Stimulated activated naive CD8-positive, alpha-beta T cell treated with anti-CD3 and anti-CD28 coated beads, Interleukin-15, Interleukin-2, amounts not matched to agents 100 ng/mL and 50 ng/mL, for 24 hours (primary cell): ENCODE results near the gene RASGRP4.

Experiments
- H3K27ac Mint-ChIP-seq: one replicate; pipeline ENCODE4 v1.8.0; 2021; ENCODE audit warnings: mild to moderate bottlenecking, mixed read lengths
- H3K27me3 Mint-ChIP-seq: one replicate; pipeline ENCODE4 v1.8.0; 2021; ENCODE audit warnings: mixed read lengths
- H3K36me3 Mint-ChIP-seq: one replicate; pipeline ENCODE4 v1.8.0; 2021; ENCODE audit warnings: low read depth, mixed read lengths
- H3K4me1 Mint-ChIP-seq: one replicate; pipeline ENCODE4 v1.8.0; 2021; ENCODE audit warnings: low read depth, mixed read lengths
- H3K4me3 Mint-ChIP-seq: one replicate; pipeline ENCODE4 v1.8.0; 2021; ENCODE audit warnings: mild to moderate bottlenecking, mixed read lengths
- H3K9me3 Mint-ChIP-seq: one replicate; pipeline ENCODE4 v1.8.0; 2021; ENCODE audit warnings: mixed read lengths

Gene RASGRP4

GRCh38 chr19:38453596-38453995, 27.6 kb upstream of the RASGRP4 start:
- Mint-ChIP-seq H3K9me3 (no peaks in the 10 kb centered on the region), H3K4me1 (no peaks in the 10 kb centered on the region), H3K27ac (no peak overlapping the region), H3K4me3 (no peak overlapping the region), H3K27me3 (no peaks in the 10 kb centered on the region), H3K36me3 (no peaks in the 10 kb centered on the region)

DNA sequence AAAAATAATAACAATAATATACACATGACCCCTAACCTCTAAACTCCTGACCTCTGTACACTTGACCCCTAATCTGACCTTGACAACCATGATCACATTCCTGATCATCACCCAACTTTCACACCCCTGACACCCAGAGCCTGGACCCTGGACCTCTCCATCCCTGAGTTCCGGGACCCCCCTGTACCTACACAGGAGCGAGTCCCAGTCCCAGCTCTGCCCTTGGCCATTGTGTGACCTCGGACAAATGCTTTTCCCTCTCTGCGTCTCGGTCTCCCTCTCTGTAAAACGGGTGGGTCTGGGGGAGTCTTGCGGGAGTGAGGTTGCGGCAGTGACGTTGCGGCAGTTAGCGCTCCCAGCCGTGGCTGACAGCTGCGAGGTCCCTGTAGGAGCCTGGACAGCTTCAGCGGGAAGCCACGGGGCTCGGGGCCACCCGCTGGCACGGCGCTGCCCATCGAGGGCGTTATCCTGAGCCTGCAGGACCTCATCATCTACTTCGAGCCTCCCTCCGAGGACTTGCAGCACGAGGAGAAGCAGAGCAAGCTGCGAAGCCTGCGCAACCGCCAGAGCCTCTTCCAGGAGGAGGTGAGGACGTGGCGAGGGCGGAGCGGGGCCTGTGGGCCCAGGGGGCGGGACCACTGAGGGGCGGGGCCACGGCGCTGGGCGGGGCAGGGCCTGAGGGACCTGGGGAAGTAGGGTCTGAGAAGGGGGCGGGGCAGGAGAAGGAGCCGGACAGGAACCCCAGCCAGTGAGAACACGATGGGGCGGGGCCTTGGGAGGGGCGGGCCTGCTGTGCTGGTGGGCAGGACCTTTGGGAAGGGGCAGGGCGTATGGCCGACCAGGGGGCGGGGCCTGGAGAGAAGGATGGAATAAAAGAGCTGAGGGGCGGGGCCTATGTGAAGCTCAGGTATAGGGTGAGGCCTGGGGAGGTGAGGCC, 26.7 kb upstream of the RASGRP4 start:
- H3K27me3 Mint-ChIP-seq, result no peaks in the 10 kb centered on the region
- no peaks in the 10 kb centered on the region for H3K9me3 Mint-ChIP-seq
- H3K27ac Mint-ChIP-seq, result no peak overlapping the region
- H3K4me3 Mint-ChIP-seq, result no peak overlapping the region
- H3K36me3 Mint-ChIP-seq, result no peaks in the 10 kb centered on the region
- H3K4me1 Mint-ChIP-seq, result no peaks in the 10 kb centered on the region

DNA sequence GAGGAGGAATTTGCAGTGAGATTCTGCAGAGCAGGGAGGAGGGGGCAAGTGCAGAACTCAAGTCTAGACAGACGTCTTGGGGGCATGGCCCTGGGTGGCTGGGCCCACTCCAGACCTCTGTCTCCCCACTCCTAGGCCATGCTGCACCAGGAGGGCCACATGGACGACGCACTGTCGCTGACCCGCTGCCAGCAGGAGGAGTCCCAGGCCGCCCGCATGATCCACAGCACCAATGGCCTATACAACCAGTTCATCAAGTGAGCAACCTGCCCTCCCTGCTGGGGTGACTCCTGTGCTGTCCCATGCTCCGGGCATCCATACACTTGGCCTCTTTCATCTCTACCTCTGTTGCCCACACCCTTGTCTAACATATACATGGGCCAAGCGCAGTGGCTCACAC, 25.6 kb upstream of the RASGRP4 start:
- no peaks in the 10 kb centered on the region for H3K36me3 Mint-ChIP-seq
- H3K27ac Mint-ChIP-seq, result no peak overlapping the region
- H3K27me3 Mint-ChIP-seq, result no peaks in the 10 kb centered on the region
- no peak overlapping the region for H3K4me3 Mint-ChIP-seq
- no peaks in the 10 kb centered on the region for H3K9me3 Mint-ChIP-seq
- no peaks in the 10 kb centered on the region for H3K4me1 Mint-ChIP-seq

GRCh38 chr19:38451036-38451435, 25.0 kb upstream of the RASGRP4 start:
- H3K36me3 Mint-ChIP-seq, result no peaks in the 10 kb centered on the region
- no peak overlapping the region for H3K4me3 Mint-ChIP-seq
- no peaks in the 10 kb centered on the region for H3K9me3 Mint-ChIP-seq
- no peak overlapping the region for H3K27ac Mint-ChIP-seq
- H3K27me3 Mint-ChIP-seq, result no peaks in the 10 kb centered on the region
- H3K4me1 Mint-ChIP-seq, result no peaks in the 10 kb centered on the region

DNA sequence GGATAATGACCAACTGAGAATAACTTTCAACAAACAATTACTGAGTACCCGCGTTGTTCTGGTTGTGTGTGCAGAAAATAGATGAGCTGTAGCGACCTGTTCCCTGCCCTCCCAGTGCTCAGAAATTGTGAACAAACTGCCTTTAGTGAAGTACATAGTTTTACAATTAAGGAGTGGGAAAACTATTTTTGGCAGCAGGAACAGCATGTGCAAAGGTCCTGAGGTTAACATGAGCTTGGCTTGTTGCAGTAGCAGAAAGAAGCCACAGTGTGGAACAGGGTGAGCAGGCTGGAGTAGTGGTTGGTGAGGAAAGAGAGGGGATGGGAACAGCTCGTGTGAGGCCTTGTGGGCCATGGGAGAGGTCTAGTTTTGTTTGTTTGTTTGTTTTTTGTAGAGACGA, 23.5 kb upstream of the RASGRP4 start:
- Mint-ChIP-seq H3K36me3 (no peaks in the 10 kb centered on the region), H3K27me3 (no peaks in the 10 kb centered on the region), H3K4me1 (no peaks in the 10 kb centered on the region), H3K9me3 (no peaks in the 10 kb centered on the region), H3K4me3 (no peak overlapping the region), H3K27ac (no peak overlapping the region)

DNA sequence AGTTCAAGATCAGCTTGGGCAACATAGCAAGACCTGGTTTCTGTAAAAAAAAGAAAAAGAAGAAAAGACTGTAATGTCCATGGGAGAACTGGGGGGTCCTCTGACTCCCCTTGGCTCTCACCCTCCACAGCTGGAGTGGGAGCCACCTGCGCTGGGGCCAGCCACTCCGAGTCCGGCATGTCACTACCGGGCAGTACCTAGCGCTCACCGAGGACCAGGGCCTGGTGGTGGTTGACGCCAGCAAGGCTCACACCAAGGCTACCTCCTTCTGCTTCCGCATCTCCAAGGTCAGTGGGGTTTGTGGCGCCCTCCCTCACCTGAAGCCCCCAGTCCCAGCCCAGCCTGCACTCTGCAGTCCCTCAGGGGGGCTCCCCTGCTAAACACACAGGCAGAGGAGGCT, 22.2 kb upstream of the RASGRP4 start:
- no peaks in the 10 kb centered on the region for H3K36me3 Mint-ChIP-seq
- no peaks in the 10 kb centered on the region for H3K9me3 Mint-ChIP-seq
- H3K4me3 Mint-ChIP-seq, result no peak overlapping the region
- H3K4me1 Mint-ChIP-seq, result no peaks in the 10 kb centered on the region
- no peak overlapping the region for H3K27ac Mint-ChIP-seq
- no peaks in the 10 kb centered on the region for H3K27me3 Mint-ChIP-seq

DNA sequence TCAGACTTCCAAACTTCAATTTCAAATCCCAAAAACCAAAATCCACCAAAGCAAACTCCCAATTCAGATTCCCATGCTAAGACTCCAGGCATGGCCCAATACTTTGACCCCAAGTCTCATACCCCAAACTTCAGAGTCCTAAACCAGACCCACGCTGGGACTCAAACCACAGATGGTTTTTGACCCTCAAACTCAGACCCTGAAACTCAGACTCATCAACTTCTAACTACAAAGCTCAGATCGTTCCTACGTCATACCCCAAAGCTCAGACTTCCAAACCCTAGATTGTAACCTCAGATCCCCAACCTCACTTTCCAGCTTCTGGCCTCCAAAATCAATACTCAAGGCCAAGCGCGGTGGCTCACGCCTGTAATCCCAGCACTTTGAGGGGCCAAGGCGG, 19.3 kb upstream of the RASGRP4 start:
- no peak overlapping the region for H3K4me3 Mint-ChIP-seq
- H3K4me1 Mint-ChIP-seq, result no peaks in the 10 kb centered on the region
- no peaks in the 10 kb centered on the region for H3K27me3 Mint-ChIP-seq
- no peaks in the 10 kb centered on the region for H3K9me3 Mint-ChIP-seq
- H3K36me3 Mint-ChIP-seq, result no peaks in the 10 kb centered on the region
- H3K27ac Mint-ChIP-seq, result no peak overlapping the region

DNA sequence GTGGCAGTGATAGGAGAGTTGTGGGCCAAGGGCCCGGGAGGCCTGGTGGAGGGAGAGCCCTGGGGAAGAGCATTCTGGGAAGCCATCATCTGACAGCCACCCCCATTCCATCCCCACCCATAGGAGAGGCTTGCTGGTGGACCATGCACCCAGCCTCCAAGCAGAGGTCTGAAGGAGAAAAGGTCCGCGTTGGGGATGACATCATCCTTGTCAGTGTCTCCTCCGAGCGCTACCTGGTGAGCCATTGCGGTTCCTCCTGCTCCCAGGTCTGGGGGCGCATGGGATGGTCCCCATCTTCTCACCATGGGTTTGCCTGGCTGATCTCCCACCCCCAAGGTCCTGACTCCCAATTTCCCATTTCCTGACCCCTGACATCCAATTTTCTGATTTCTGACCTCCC, 18.0 kb upstream of the RASGRP4 start:
- no peaks in the 10 kb centered on the region for H3K4me1 Mint-ChIP-seq
- H3K27me3 Mint-ChIP-seq, result no peaks in the 10 kb centered on the region
- H3K9me3 Mint-ChIP-seq, result no peaks in the 10 kb centered on the region
- no peak overlapping the region for H3K4me3 Mint-ChIP-seq
- no peaks in the 10 kb centered on the region for H3K36me3 Mint-ChIP-seq
- no peak overlapping the region for H3K27ac Mint-ChIP-seq

DNA sequence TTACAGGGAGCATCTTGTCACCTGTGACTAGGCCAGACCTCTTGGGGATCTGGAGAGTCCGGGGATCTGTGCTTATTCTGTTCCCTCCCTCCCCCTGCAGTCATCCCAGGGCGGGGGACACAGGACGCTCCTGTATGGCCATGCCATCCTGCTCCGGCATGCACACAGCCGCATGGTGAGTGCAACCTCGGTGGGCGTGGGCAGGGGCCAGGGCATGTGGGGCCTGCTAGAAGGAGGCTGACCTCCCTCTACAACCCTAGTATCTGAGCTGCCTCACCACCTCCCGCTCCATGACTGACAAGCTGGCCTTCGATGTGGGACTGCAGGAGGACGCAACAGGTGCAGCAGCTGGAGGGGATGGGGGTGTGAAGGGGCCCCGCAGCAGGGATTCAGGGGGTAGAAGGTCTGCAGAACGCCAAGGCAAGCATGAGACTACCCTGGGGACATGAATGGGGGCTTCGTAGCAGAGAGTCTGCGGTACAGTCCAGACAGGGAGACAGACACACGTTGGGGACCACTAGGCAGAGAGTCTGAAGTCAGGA, 17.5 kb upstream of the RASGRP4 start:
- H3K27ac Mint-ChIP-seq, result no peak overlapping the region
- no peak overlapping the region for H3K4me3 Mint-ChIP-seq
- H3K4me1 Mint-ChIP-seq, result no peaks in the 10 kb centered on the region
- H3K27me3 Mint-ChIP-seq, result no peaks in the 10 kb centered on the region
- no peaks in the 10 kb centered on the region for H3K36me3 Mint-ChIP-seq
- H3K9me3 Mint-ChIP-seq, result no peaks in the 10 kb centered on the region

DNA sequence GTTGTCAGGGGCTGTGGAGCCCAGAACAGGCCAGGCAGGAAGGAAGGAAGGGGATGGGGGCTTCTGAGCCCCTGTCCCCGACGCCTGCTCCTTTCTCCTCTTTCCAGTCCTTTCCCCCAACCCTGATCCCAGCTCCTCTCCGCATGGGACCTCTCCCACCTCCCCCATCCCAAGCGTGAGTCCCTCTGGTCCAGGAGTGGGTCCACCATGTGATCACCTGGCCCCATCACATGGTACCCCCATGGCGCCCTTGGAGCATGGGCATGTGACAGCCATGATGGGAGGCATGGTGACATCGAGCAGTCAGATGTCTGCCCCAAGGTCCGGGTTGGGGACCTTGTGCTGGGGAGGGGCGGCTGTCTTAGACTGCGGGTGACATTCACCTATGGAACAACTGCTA, 16.7 kb upstream of the RASGRP4 start:
- peaks cover 4% of the 10 kb centered on the region for H3K27me3 Mint-ChIP-seq
- H3K4me1 Mint-ChIP-seq, result no peaks in the 10 kb centered on the region
- no peak overlapping the region for H3K4me3 Mint-ChIP-seq
- no peaks in the 10 kb centered on the region for H3K9me3 Mint-ChIP-seq
- no peak overlapping the region for H3K27ac Mint-ChIP-seq
- H3K36me3 Mint-ChIP-seq, result no peaks in the 10 kb centered on the region

- H3K9me3 Mint-ChIP-seq, result no peaks in the 10 kb centered on the region
Observed at GRCh38 chr19:38441657-38442348, 15.8 kb upstream of the RASGRP4 start.

DNA sequence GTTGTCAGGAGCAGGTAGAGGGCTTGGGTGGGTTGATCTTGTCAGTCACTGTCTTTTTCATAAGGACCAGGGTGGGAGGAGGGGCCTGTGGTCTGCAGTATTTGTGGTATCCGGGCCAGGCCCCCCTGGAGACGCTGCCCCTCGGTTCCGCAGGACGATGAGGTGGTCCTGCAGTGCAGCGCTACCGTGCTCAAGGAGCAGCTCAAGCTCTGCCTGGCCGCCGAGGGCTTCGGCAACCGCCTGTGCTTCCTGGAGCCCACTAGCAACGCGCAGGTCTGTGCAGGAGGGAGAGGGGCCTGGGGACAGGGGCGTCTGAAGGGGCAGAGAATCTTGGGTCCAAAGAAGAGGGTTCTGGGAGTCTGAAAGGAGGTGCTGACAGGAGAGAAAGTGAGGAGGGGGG, 14.6 kb upstream of the RASGRP4 start:
- no peaks in the 10 kb centered on the region for H3K36me3 Mint-ChIP-seq
- H3K4me3 Mint-ChIP-seq, result no peak overlapping the region
- H3K9me3 Mint-ChIP-seq, result no peaks in the 10 kb centered on the region
- H3K27me3 Mint-ChIP-seq, result peaks cover 4% of the 10 kb centered on the region
- H3K4me1 Mint-ChIP-seq, result no peaks in the 10 kb centered on the region
- no peak overlapping the region for H3K27ac Mint-ChIP-seq

More at GRCh38 chr19:38441657-38442348, 15.8 kb upstream of the RASGRP4 start:
- Mint-ChIP-seq H3K27ac (no peak overlapping the region), H3K36me3 (no peaks in the 10 kb centered on the region), H3K27me3 (peaks cover 4% of the 10 kb centered on the region), H3K4me3 (no peak overlapping the region), H3K4me1 (no peaks in the 10 kb centered on the region)

- Mint-ChIP-seq H3K9me3 (no peaks in the 10 kb centered on the region), H3K4me1 (peaks cover 12% of the 10 kb centered on the region), H3K27ac (no peak overlapping the region), H3K27me3 (peaks cover 18% of the 10 kb centered on the region), H3K36me3 (no peaks in the 10 kb centered on the region), H3K4me3 (no peak overlapping the region)
Observed at GRCh38 chr19:38437917-38438316, 11.9 kb upstream of the RASGRP4 start.

DNA sequence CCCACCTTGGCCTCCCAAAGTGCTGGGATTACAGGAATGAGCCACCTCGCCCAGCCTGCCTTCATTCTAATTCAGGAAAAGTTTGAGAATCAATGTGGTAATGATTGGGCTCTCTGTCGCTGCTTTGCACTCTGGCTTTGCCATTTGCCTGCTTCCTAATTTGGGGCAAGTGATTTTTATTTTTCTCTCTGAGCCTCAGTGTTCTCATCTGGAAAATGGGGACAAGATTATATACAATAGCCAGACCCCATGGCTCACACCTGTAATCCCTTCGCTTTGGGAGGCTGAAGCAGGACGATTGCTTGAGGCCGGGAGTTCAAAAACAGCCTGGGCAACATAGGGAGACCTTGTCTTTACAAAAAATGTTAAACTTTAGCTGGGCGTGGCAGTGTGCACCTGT, 11.3 kb upstream of the RASGRP4 start:
- H3K27ac Mint-ChIP-seq, result no peak overlapping the region
- H3K36me3 Mint-ChIP-seq, result no peaks in the 10 kb centered on the region
- no peaks in the 10 kb centered on the region for H3K9me3 Mint-ChIP-seq
- H3K4me3 Mint-ChIP-seq, result no peak overlapping the region
- H3K4me1 Mint-ChIP-seq, result peaks cover 12% of the 10 kb centered on the region
- H3K27me3 Mint-ChIP-seq, result peaks cover 18% of the 10 kb centered on the region

GRCh38 chr19:38434549-38435051, 8.6 kb upstream of the RASGRP4 start:
- H3K4me3 Mint-ChIP-seq, result peak overlapping the region; percentile 11
- peaks cover 21% of the 10 kb centered on the region for H3K27me3 Mint-ChIP-seq
- H3K36me3 Mint-ChIP-seq, result no peaks in the 10 kb centered on the region
- H3K27ac Mint-ChIP-seq, result no peak overlapping the region
- H3K9me3 Mint-ChIP-seq, result no peaks in the 10 kb centered on the region
- H3K4me1 Mint-ChIP-seq, result peaks cover 15% of the 10 kb centered on the region
